Suprapubic skin (tissue), 3 donors: ENCODE measurements around the gene OR7G3.

ENCODE experiments used
- EP300 ChIP-seq: sonication (generic); formaldehyde crosslinking; IDR thresholded peaks from one replicate; pipeline ENCODE4 v1.6.1; 2017; ENCODE audit warnings: antibody characterized with exemption
- TF ChIP-seq, protein P1 (sequence below), 2 donors: fragments of 200-600 bp in 1 of 2; fragments of 450-650 bp in 1 of 2; sonication (generic) in 1 of 2; IDR thresholded peaks; one replicate each; pipeline ENCODE4 v1.5.1; 2016 to 2019; ENCODE audit warnings: antibody characterized with exemption in 2 of 2, mild to moderate bottlenecking in 1 of 2, moderate library complexity in 1 of 2

DNA sequence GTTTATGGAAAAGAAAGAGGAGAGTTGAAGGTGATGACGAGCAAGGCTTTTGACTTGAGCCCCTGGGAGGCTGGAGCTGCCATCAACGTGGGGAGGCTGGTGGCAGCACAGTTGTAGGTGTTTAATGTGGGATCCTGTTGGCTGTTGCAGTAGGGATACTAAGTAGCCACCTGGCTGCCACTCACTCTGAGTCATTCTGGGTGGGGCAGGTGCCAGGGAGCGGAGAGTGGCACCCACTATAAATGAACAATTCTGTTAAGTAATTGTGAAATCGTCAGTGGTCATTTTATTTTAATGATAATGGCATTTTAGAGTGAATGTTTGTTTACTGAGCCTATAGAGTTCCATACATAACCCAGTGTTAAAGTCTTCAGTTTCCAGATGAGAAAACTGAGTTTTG lies 23.2 kb upstream of the OR7G3 start:
- TF ChIP-seq, protein P1, sequence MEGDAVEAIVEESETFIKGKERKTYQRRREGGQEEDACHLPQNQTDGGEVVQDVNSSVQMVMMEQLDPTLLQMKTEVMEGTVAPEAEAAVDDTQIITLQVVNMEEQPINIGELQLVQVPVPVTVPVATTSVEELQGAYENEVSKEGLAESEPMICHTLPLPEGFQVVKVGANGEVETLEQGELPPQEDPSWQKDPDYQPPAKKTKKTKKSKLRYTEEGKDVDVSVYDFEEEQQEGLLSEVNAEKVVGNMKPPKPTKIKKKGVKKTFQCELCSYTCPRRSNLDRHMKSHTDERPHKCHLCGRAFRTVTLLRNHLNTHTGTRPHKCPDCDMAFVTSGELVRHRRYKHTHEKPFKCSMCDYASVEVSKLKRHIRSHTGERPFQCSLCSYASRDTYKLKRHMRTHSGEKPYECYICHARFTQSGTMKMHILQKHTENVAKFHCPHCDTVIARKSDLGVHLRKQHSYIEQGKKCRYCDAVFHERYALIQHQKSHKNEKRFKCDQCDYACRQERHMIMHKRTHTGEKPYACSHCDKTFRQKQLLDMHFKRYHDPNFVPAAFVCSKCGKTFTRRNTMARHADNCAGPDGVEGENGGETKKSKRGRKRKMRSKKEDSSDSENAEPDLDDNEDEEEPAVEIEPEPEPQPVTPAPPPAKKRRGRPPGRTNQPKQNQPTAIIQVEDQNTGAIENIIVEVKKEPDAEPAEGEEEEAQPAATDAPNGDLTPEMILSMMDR (IDR thresholded peaks at IDR 0.05) = no peak
- TF ChIP-seq EP300 = no peak
